Keratinocyte (primary cell): Measurements from ENCODE around the gene LHX3.

Source experiments
- CTCF ChIP-seq, 3 experiments: IDR thresholded peaks in 1 of 3; conservative IDR thresholded peaks in 1 of 3; optimal IDR thresholded peaks in 1 of 3; 2 replicates in 2 of 3; 3 replicates in 1 of 3; pipeline versions ENCODE3 to v1.5.1; 2011; ENCODE audit warnings: low read length in 3 of 3, mild to moderate bottlenecking in 3 of 3, moderate library complexity in 2 of 3, control low read depth in 1 of 3, inconsistent platforms in 1 of 3; ENCODE audit not compliant: insufficient read depth in 2 of 3; ENCODE audit errors: extremely low read depth in 1 of 3
- EZH2 ChIP-seq: IDR thresholded peaks from one replicate; pipeline ENCODE4 v1.6.1; 2012; ENCODE audit warnings: inconsistent platforms, mild to moderate bottlenecking, low read length, moderate library complexity

DNA sequence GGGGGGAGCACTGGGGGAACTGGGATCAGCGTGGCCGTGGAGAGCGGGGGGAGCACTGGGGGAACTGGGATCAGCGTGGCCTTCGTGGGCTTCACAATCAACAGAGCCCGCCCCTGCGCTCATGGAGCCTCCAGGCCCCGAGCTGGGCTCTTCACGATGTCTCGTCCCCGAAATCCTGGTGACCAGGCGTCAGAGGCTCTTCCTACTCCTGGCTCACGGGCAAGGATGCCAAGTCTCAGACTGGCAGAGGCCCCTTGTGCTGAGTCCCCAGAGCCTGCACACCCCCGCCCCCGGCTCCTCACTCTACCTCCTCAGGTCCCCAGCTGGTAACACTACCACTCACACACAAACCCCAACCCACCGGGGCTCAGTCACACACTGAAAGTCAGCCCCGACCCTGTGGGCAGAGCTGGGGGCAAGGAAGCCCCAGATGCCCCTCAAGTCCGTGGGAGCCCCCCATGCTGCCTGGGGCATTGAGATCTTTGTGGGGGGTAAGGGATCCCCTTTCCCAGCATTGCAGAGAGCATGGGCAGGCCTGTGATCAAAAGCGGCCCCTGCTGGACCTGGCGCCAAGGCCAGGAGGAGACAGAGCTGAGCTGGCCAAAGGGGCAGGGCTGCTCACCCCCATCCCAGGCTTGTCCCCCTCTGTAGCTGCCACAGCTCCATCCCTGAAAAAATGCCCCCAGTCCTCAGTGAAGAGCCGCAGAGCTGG, 26.7 kb downstream of the LHX3 start:
- TF ChIP-seq CTCF (optimal IDR thresholded peaks at IDR 0.05 in 1 of 3, IDR thresholded peaks at IDR 0.05 in 1 of 3, conservative IDR thresholded peaks at IDR 0.05 in 1 of 3; ENCODE audit: extremely low read depth in 1 of 3, insufficient read depth in 2 of 3, low read length in 3 of 3) (no peak), EZH2 (no peak)
